HPDE6-E6E7 (cell line): Measurements from ENCODE around the gene ZRANB2.

ENCODE experiments used
- DNase-seq: peaks from one replicate; pipeline ENCODE4 v3.0.0; 2011; ENCODE audit warnings: missing footprints; ENCODE audit errors: extremely low spot score

Gene ZRANB2

GRCh38 chr1:71028981-71029380 lies 51.9 kb downstream of the ZRANB2 start:
- DNase-seq = no peak

GRCh38 chr1:71027991-71028390 lies 52.8 kb downstream of the ZRANB2 start:
- DNase-seq = no peak

- DNase-seq = no peak
These were observed 54.7 kb downstream of the ZRANB2 start for GRCh38 chr1:71026093-71026492.

- DNase-seq = no peak
These were observed 57.3 kb downstream of the ZRANB2 start for GRCh38 chr1:71023515-71023914.

- no peak for DNase-seq
These were observed 61.4 kb downstream of the ZRANB2 start for GRCh38 chr1:71019233-71019969.

- DNase-seq = no peak
These were observed 62.0 kb downstream of the ZRANB2 start for GRCh38 chr1:71018791-71019190.

GRCh38 chr1:71015745-71016144 lies 65.1 kb downstream of the ZRANB2 start:
- no peak for DNase-seq

GRCh38 chr1:71014178-71014579 lies 66.7 kb downstream of the ZRANB2 start:
- no peak for DNase-seq
